Posterior cingulate gyrus (tissue), 11 donors: ENCODE measurements around the gene POLR3K.

Experiments
- DNase-seq, 10 donors: peaks; one replicate each; pipeline versions ENCODE4 v3.0.0 to v3.0.0-alpha.2; 2020 to 2021; ENCODE audit warnings: mixed read lengths in 3 of 10
- intact Hi-C: fragments of 100-400 bp; cut with DNase I; formaldehyde crosslinking; loops from one replicate; pipeline ENCODE4 v1.15.1; 2023

The POLR3K gene

GRCh38 chr16:79151-80054 is 26.0 kb upstream of the POLR3K start:
- no peak for DNase-seq
- intact Hi-C loops = no loop called here

GRCh38 chr16:78444-79150 is 25.2 kb upstream of the POLR3K start:
- DNase-seq = peak in 3 of 10 donors; percentile 43 to 87 (median 81)
- intact Hi-C loops = no loop called here

- intact Hi-C loops = no loop called here
Measured at GRCh38 chr16:77807-78443, 24.5 kb upstream of the POLR3K start, which contains the start of gene MPG. Gene MPG (plus strand): TSS chr16:78225. CDS start chr16:78310, 85 bp downstream.

GRCh38 chr16:77273-77806 is 23.9 kb upstream of the POLR3K start:
- peak in 4 of 10 donors; percentile 44 to 91 (median 86) for DNase-seq
- intact Hi-C loops = no loop called here

More at GRCh38 chr16:77807-78443, 24.5 kb upstream of the POLR3K start, which contains the start of gene MPG:
- DNase-seq = peak; percentile 79 to 98 (median 87)

GRCh38 chr16:76535-77272 is 23.3 kb upstream of the POLR3K start:
- intact Hi-C loops = no loop called here
- peak in 1 of 10 donors; percentile 52 for DNase-seq

GRCh38 chr16:75580-76501 is 22.4 kb upstream of the POLR3K start:
- intact Hi-C loops = no loop called here
- DNase-seq = peak in 1 of 10 donors; percentile 82

- DNase-seq = no peak
- intact Hi-C loops = no loop called here
Measured at GRCh38 chr16:74747-75334, 21.4 kb upstream of the POLR3K start.

GRCh38 chr16:74051-74746 is 20.8 kb upstream of the POLR3K start:
- DNase-seq = peak in 1 of 10 donors; percentile 82
- intact Hi-C loops = no loop called here

- DNase-seq = peak in 1 of 10 donors; percentile 86
- intact Hi-C loops = no loop called here
Measured at GRCh38 chr16:72561-73548, 19.4 kb upstream of the POLR3K start, which contains the start of gene RHBDF1. Gene RHBDF1 (minus strand): TSS chr16:72631. CDS start chr16:65015, 7,616 bp downstream.

- DNase-seq = peak in 1 of 10 donors; percentile 86
- intact Hi-C loops = no loop called here
Measured at GRCh38 chr16:71540-72401, 18.4 kb upstream of the POLR3K start.

GRCh38 chr16:71210-71539 is 17.8 kb upstream of the POLR3K start:
- intact Hi-C loops = no loop called here
- no peak for DNase-seq

GRCh38 chr16:69181-69580 is 15.8 kb upstream of the POLR3K start:
- DNase-seq = no peak
- intact Hi-C loops = no loop called here

- intact Hi-C loops = no loop called here
- DNase-seq = peak in 1 of 10 donors; percentile 89
Measured at GRCh38 chr16:67884-68789, 14.7 kb upstream of the POLR3K start.

- DNase-seq = peak in 2 of 10 donors; percentile 34 to 89
- intact Hi-C loops = no loop called here
Measured at GRCh38 chr16:67183-67791, 13.9 kb upstream of the POLR3K start.
